Thymus (tissue), 11 donors: ENCODE data around the gene CP. TPM values are rescaled to one million over a fixed set of nuclear protein-coding genes. Genes with fewer than 3 reads are reported as not detected.
A peak's percentile ranks its signal among the peaks of the same experiment; 100 is the strongest.
"Not testable (repeated sequence)": the region's sequence is repeated elsewhere in the genome, so short reads cannot be mapped to it uniquely, and the experiment has no call there.

ENCODE experiments used
- DNase-seq, 9 donors: peaks; one replicate each; pipeline ENCODE4 v3.0.0-alpha.2; 2013; ENCODE audit warnings: low spot score in 9 of 9, low read depth in 6 of 9, missing footprints in 1 of 9
- H3K27ac ChIP-seq, 2 donors: one replicate each; pipeline ENCODE4 v1.5.1; 2013; ENCODE audit warnings: control low read depth in 1 of 2, low read depth in 1 of 2, low read length in 1 of 2, mild to moderate bottlenecking in 1 of 2, moderate library complexity in 1 of 2
- H3K27me3 ChIP-seq, 2 donors: one replicate each; pipeline ENCODE4 v1.5.1; 2013; ENCODE audit warnings: low read length in 1 of 2; ENCODE audit not compliant: control insufficient read depth in 2 of 2, insufficient read depth in 1 of 2
- H3K36me3 ChIP-seq, 2 donors: one replicate each; pipeline ENCODE4 v1.5.1; 2013; ENCODE audit warnings: low read length in 1 of 2, mild to moderate bottlenecking in 1 of 2, moderate library complexity in 1 of 2; ENCODE audit not compliant: control insufficient read depth in 2 of 2, insufficient read depth in 2 of 2
- H3K4me1 ChIP-seq, 2 donors: one replicate each; pipeline ENCODE4 v1.5.1; 2013; ENCODE audit warnings: low read length in 2 of 2; ENCODE audit not compliant: control insufficient read depth in 2 of 2, insufficient read depth in 2 of 2
- H3K4me3 ChIP-seq, 2 donors: one replicate each; pipeline ENCODE4 v1.5.1; 2013; ENCODE audit warnings: low read length in 2 of 2, control low read depth in 1 of 2, mild to moderate bottlenecking in 1 of 2
- H3K9me3 ChIP-seq, 2 donors: one replicate each; pipeline ENCODE4 v1.5.1; 2013; ENCODE audit warnings: low read length in 1 of 2, mild to moderate bottlenecking in 1 of 2; ENCODE audit not compliant: control insufficient read depth in 2 of 2, insufficient read depth in 1 of 2
- WGBS: extraction: QIAGEN DNeasy Blood & Tissue Kit; methylation state at CpG from one replicate; pipeline ENCODE4 v1.1.7; 2013; 5-methylcytosine and 5-hydroxymethylcytosine counted together
- polyA plus RNA-seq: library from polyadenylated mRNA; stranded (reverse); fragments of 200-250 nt; gene quantifications from one replicate; pipeline ENCODE4 v1.2.3, GENCODE V29; 2013
- total RNA-seq: library from RNA; stranded (reverse); fragments of 120-200 nt; gene quantifications from one replicate; pipeline ENCODE4 v1.2.4, GENCODE V29; 2013
- donor health status: healthy.

The CP gene
- total and polyA plus RNA-seq, 2 donors: 0.19 to 4.2 TPM

- no peak overlapping the region for H3K4me3 ChIP-seq
- no peak for DNase-seq
- WGBS: 97% methylated on average over 3 of the region's 3 CpGs
- H3K36me3 ChIP-seq: no peaks in the 10 kb centered on the region
- H3K4me1 ChIP-seq: peaks cover 0 to 9% of the 10 kb centered on the region in 2 donors
- no peak overlapping the region for H3K27ac ChIP-seq
- no peaks in the 10 kb centered on the region for H3K27me3 ChIP-seq
- no peaks in the 10 kb centered on the region for H3K9me3 ChIP-seq
Observed at GRCh38 chr3:149251186-149251585, 29.6 kb upstream of the CP start.

- WGBS: 64% methylated on average over 5 of the region's 5 CpGs
- H3K4me3 ChIP-seq: no peak overlapping the region
Observed at GRCh38 chr3:149247929-149248691, 26.5 kb upstream of the CP start.

GRCh38 chr3:149247008-149247710 lies 25.5 kb upstream of the CP start:
- H3K9me3 ChIP-seq: no peaks in the 10 kb centered on the region
- H3K27ac ChIP-seq: no peak overlapping the region
- H3K36me3 ChIP-seq: no peaks in the 10 kb centered on the region
- no peaks in the 10 kb centered on the region for H3K27me3 ChIP-seq
- WGBS: 95% methylated on average over 6 of the region's 6 CpGs
- peaks cover 0 to 9% of the 10 kb centered on the region in 2 donors for H3K4me1 ChIP-seq
- H3K4me3 ChIP-seq: no peak overlapping the region
- no peak for DNase-seq

More at GRCh38 chr3:149247929-149248691, 26.5 kb upstream of the CP start:
- H3K27ac ChIP-seq: no peak overlapping the region
- peaks cover 0 to 9% of the 10 kb centered on the region in 2 donors for H3K4me1 ChIP-seq
- DNase-seq: peak in 2 of 9 donors; percentile 17 to 56
- H3K36me3 ChIP-seq: no peaks in the 10 kb centered on the region
- H3K9me3 ChIP-seq: no peaks in the 10 kb centered on the region
- H3K27me3 ChIP-seq: no peaks in the 10 kb centered on the region

- H3K27me3 ChIP-seq: no peaks in the 10 kb centered on the region
- no peaks in the 10 kb centered on the region for H3K9me3 ChIP-seq
- 72% methylated on average over 3 of the region's 3 CpGs for WGBS
- no peaks in the 10 kb centered on the region for H3K36me3 ChIP-seq
- H3K27ac ChIP-seq: no peak overlapping the region
- H3K4me3 ChIP-seq: no peak overlapping the region
- peaks cover 0 to 9% of the 10 kb centered on the region in 2 donors for H3K4me1 ChIP-seq
- DNase-seq: peak in 2 of 9 donors; percentile 13 to 47
Observed at GRCh38 chr3:149245738-149246451, 24.3 kb upstream of the CP start.

- no peak for DNase-seq
- H3K4me3 ChIP-seq: no peak overlapping the region
- H3K27me3 ChIP-seq: no peaks in the 10 kb centered on the region
- H3K27ac ChIP-seq: no peak overlapping the region
- H3K4me1 ChIP-seq: peaks cover 0 to 9% of the 10 kb centered on the region in 2 donors
- H3K36me3 ChIP-seq: no peaks in the 10 kb centered on the region
- H3K9me3 ChIP-seq: no peaks in the 10 kb centered on the region
Observed at GRCh38 chr3:149243540-149243939, 21.9 kb upstream of the CP start.

- 100% methylated on average over 1 of the region's 1 CpG for WGBS
- H3K36me3 ChIP-seq: no peaks in the 10 kb centered on the region
- no peaks in the 10 kb centered on the region for H3K27me3 ChIP-seq
- no peak overlapping the region for H3K27ac ChIP-seq
- H3K4me3 ChIP-seq: no peak overlapping the region
- H3K9me3 ChIP-seq: no peaks in the 10 kb centered on the region
- no peak for DNase-seq
- H3K4me1 ChIP-seq: no peaks in the 10 kb centered on the region
Observed at GRCh38 chr3:149239357-149239936, 17.8 kb upstream of the CP start.

- H3K36me3 ChIP-seq, H3K4me1 ChIP-seq, H3K4me3 ChIP-seq, H3K27me3 ChIP-seq, H3K27ac ChIP-seq, H3K9me3 ChIP-seq, DNase-seq: not testable (repeated sequence)
- 98% methylated on average over 2 of the region's 2 CpGs for WGBS
Observed at GRCh38 chr3:149238268-149238667, 16.6 kb upstream of the CP start.

- Histone ChIP-seq H3K27ac (no peak overlapping the region), H3K27me3 (no peaks in the 10 kb centered on the region), H3K4me1 (no peaks in the 10 kb centered on the region), H3K9me3 (no peaks in the 10 kb centered on the region), H3K4me3 (no peak overlapping the region), H3K36me3 (no peaks in the 10 kb centered on the region)
- WGBS: 97% methylated on average over 4 of the region's 4 CpGs
- no peak for DNase-seq
Observed at GRCh38 chr3:149235599-149236424, 14.2 kb upstream of the CP start.
